ENCODE results near the gene CYP2E1.

DNA sequence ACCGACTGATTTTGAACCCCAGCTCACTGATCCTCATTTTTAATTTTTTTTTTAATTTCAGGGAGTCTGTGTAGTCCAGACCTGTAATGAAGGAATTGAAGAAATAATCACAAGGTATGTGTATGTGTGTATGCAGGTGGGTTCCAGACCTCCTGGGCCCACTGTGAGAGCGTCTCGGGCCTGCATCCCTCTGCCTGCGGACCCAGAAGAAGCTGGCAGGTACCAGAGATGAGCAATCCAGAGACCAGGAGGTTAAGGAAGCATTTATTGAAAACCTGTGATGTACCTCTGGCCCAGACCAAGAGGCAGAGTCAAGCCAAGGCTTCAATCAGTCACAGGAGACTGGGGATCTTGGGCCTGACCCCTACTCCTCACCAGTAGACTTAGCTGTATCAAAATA, 27.4 kb downstream of the CYP2E1 start:
- TF ChIP-seq CTCF (conservative IDR thresholded peaks at IDR 0.05) (no peak), ZFX (IDR thresholded peaks at IDR 0.05) (no peak)

All from C4-2B (cell line).